Panc1 (cell line): Measurements from ENCODE around the gene C11orf52. TPM values are rescaled to one million over a fixed set of nuclear protein-coding genes. Genes with fewer than 3 reads are reported as not detected.

Source experiments
- ATAC-seq: fragments of 200-7000 bp; cut with Tn5 transposase; 2 replicates; pipeline ENCODE4 v1.9.1; 2020; ENCODE audit warnings: mild to moderate bottlenecking, moderate library complexity
- BruUV-seq: library from RNA; stranded (reverse); fragments of 400-500 nt; replicated peaks from 2 replicates; lab custom pipeline; 2021; lab: Mats Ljungman, UMichigan
- CTCF ChIA-PET: fragments of 300-600 bp; sonication (Branson Sonifier 250); formaldehyde crosslinking; loops from one replicate; lab custom pipeline; 2022; ENCODE audit warnings: antibody characterized with exemption; lab: Charles Lee
- POLR2A ChIA-PET: fragments of 300-600 bp; sonication (Branson Sonifier 250); formaldehyde crosslinking; loops from one replicate; lab custom pipeline; 2022; ENCODE audit warnings: antibody characterized with exemption; lab: Charles Lee
- DNase-seq: peaks from one replicate; pipeline ENCODE4 v3.0.0-alpha.2; 2010; ENCODE audit warnings: low read depth, low spot score
- H3K27ac ChIP-seq: 2 replicates; pipeline ENCODE4 v1.5.1; 2011; ENCODE audit warnings: mild to moderate bottlenecking, low read length, inconsistent platforms
- H3K27me3 ChIP-seq: fragments of 200-500 bp; sonication (Bioruptor generic); 2 replicates; pipeline ENCODE4 v1.6.0; 2014; ENCODE audit warnings: low read length, inconsistent platforms; ENCODE audit not compliant: control insufficient read depth, insufficient read depth
- H3K36me3 ChIP-seq: fragments of 200-500 bp; sonication (Bioruptor generic); 2 replicates; pipeline ENCODE4 v1.5.1; 2014; ENCODE audit warnings: inconsistent platforms, mild to moderate bottlenecking, low read length, moderate library complexity; ENCODE audit not compliant: control insufficient read depth, insufficient read depth
- H3K4me1 ChIP-seq: 2 replicates; pipeline ENCODE4 v1.5.1; 2011; ENCODE audit warnings: inconsistent platforms, mild to moderate bottlenecking, low read length, moderate library complexity; ENCODE audit not compliant: control insufficient read depth, insufficient read depth
- H3K4me3 ChIP-seq, 2 experiments: 2 replicates each; pipeline ENCODE4 v1.5.1; 2011 to 2012; ENCODE audit warnings: low read depth in 2 of 2, low read length in 2 of 2, mild to moderate bottlenecking in 2 of 2, inconsistent platforms in 1 of 2, moderate library complexity in 1 of 2
- H3K9me3 ChIP-seq: fragments of 200-500 bp; sonication (Bioruptor generic); 2 replicates; pipeline ENCODE4 v1.5.1; 2014; ENCODE audit warnings: low read depth, mild to moderate bottlenecking, inconsistent platforms, low read length, moderate library complexity; ENCODE audit not compliant: control insufficient read depth, insufficient read depth
- CTCF ChIP-seq: fragments of 450-650 bp; IDR thresholded peaks from 2 replicates; pipeline ENCODE4 v1.5.1; 2017; ENCODE audit warnings: mild to moderate bottlenecking
- POLR2AphosphoS5 ChIP-seq: IDR thresholded peaks from 2 replicates; pipeline ENCODE4 v1.6.1; 2012; ENCODE audit warnings: mild to moderate bottlenecking, low read depth, low read length, moderate library complexity
- REST ChIP-seq, 2 experiments: IDR thresholded peaks; 2 replicates each; pipeline ENCODE4 v1.6.1; 2011 to 2012; ENCODE audit warnings: low read depth in 2 of 2, control low read depth in 1 of 2, low read length in 1 of 2, mild to moderate bottlenecking in 1 of 2, moderate library complexity in 1 of 2; ENCODE audit not compliant: insufficient read depth in 1 of 2
- SIN3A ChIP-seq: IDR thresholded peaks from 2 replicates; pipeline ENCODE4 v1.6.1; 2012; ENCODE audit warnings: low read depth, mild to moderate bottlenecking, low read length, moderate library complexity, borderline replicate concordance; ENCODE audit not compliant: insufficient read depth
- TCF7L2 ChIP-seq: IDR thresholded peaks from 2 replicates; pipeline ENCODE4 v1.6.1; 2011; ENCODE audit warnings: mild to moderate bottlenecking, low read depth, low read length, inconsistent platforms
- in situ Hi-C: cut with HindIII; loops from 2 replicates; pipeline ENCODE4 v1.10.0; 2016; ENCODE audit warnings: low sequenced_read_pairs, low pct_unique_long_range_greater_than_20kb
- intact Hi-C: fragments of 100-400 bp; cut with micrococcal nuclease; formaldehyde crosslinking; loops from one replicate; pipeline ENCODE4 v1.10.0; 2022; ENCODE audit not compliant: unreplicated experiment
- total RNA-seq: library from RNA; stranded (reverse); gene quantifications from one replicate; pipeline ENCODE4 v1.2.1, GENCODE V29; 2021; ENCODE audit not compliant: unreplicated experiment

The C11orf52 gene
- total RNA-seq, 1 experiment from 2014 or later: not detected

- no peak overlapping the region for H3K27ac ChIP-seq
- H3K4me3 ChIP-seq: no peak overlapping the region
- no TSS peak for BruUV-seq
- no peaks in the 10 kb centered on the region for H3K27me3 ChIP-seq
- POLR2A ChIA-PET: no interaction called here
- ATAC-seq: no peak
- intact Hi-C loops: no loop called here
- CTCF ChIA-PET: no interaction called here
- in situ Hi-C loops: no loop called here
- H3K9me3 ChIP-seq: no peaks in the 10 kb centered on the region
- no peak for TF ChIP-seq SIN3A
- no peaks in the 10 kb centered on the region for H3K36me3 ChIP-seq
- peaks cover 6% of the 10 kb centered on the region; the same call in 1 of the 2 replicates for H3K4me1 ChIP-seq
- DNase-seq: no peak
These were observed 55.7 kb downstream of the C11orf52 start for GRCh38 chr11:111974446-111974845.

- Histone ChIP-seq H3K27me3 (no peaks in the 10 kb centered on the region), H3K4me1 (peaks cover 6% of the 10 kb centered on the region; the same call in 1 of the 2 replicates), H3K4me3 (no peak overlapping the region), H3K9me3 (no peaks in the 10 kb centered on the region), H3K36me3 (no peaks in the 10 kb centered on the region), H3K27ac (no peak overlapping the region)
- intact Hi-C loops (no loop called here), in situ Hi-C loops (no loop called here)
- ATAC-seq: 0 out of 2 replicates have a peak, but pooled peaks have one; percentile 54
- DNase-seq: no peak
- ChIA-PET POLR2A (no interaction called here), CTCF (no interaction called here)
- BruUV-seq: no TSS peak
- TF ChIP-seq REST (IDR thresholded peaks at IDR 0.05; ENCODE audit: insufficient read depth in 1 of 2, low read depth in 2 of 2, low read length in 1 of 2) (no peak), SIN3A (no peak), CTCF (peak; percentile 64), POLR2AphosphoS5 (no peak), TCF7L2 (no peak)
These were observed 56.5 kb downstream of the C11orf52 start for GRCh38 chr11:111975076-111975806.
